Measurements from ENCODE around the gene GTPBP10. TPM values are rescaled to one million over a fixed set of nuclear protein-coding genes. Genes with fewer than 3 reads are reported as not detected.

GTPBP10 gene
- total and polyA plus RNA-seq, 2 of the 13 experiments (the other 11 are each of a cell fraction or from before 2014, with no cell fraction given): 13.3 to 38.7 TPM

GRCh38 chr7:90421651-90422050 is 75.1 kb downstream of the GTPBP10 start:
- FAIRE-seq (no peak), DNase-seq (ENCODE audit: low spot score) (no peak), ATAC-seq (no peak)
- in situ Hi-C loops (cut with HindIII; ENCODE audit: extremely low pct_ligation_motif_present, low pct_unique_long_range_greater_than_20kb): no loop called here
- no peaks in the 10 kb centered on the region for H3K79me2 ChIP-seq (ENCODE audit: insufficient read depth, low read length)
- no peak overlapping the region for H3K4me2 ChIP-seq (ENCODE audit: low read depth, low read length)
- TF ChIP-seq ZNF138 (CRISPR knock-in tag; IDR thresholded peaks at IDR 0.05; ENCODE audit: low read depth) (no peak), EEA1 (CRISPR knock-in tag; IDR thresholded peaks at IDR 0.05; ENCODE audit: borderline replicate concordance) (no peak), PRDM4 (CRISPR knock-in tag; IDR thresholded peaks at IDR 0.05; ENCODE audit: borderline replicate concordance) (no peak), USF2 (IDR thresholded peaks at IDR 0.05; ENCODE audit: low read depth, low read length) (no peak), USF2 (CRISPR knock-in tag; IDR thresholded peaks at IDR 0.05; ENCODE audit: borderline replicate concordance) (no peak), FLYWCH1 (CRISPR knock-in tag; IDR thresholded peaks at IDR 0.05) (no peak), ZNF264 (CRISPR knock-in tag; IDR thresholded peaks at IDR 0.05) (no peak), ZNF547 (CRISPR knock-in tag; IDR thresholded peaks at IDR 0.05) (no peak), HDAC1 (CRISPR knock-in tag; IDR thresholded peaks at IDR 0.05) (no peak), ZNF75D (CRISPR knock-in tag; IDR thresholded peaks at IDR 0.05; ENCODE audit: borderline replicate concordance) (no peak), ZNF460 (CRISPR knock-in tag; IDR thresholded peaks at IDR 0.05; ENCODE audit: borderline replicate concordance) (no peak), PLSCR1 (CRISPR knock-in tag; IDR thresholded peaks at IDR 0.05; ENCODE audit: borderline replicate concordance) (no peak)
- TF ChIP-seq, protein P1, sequence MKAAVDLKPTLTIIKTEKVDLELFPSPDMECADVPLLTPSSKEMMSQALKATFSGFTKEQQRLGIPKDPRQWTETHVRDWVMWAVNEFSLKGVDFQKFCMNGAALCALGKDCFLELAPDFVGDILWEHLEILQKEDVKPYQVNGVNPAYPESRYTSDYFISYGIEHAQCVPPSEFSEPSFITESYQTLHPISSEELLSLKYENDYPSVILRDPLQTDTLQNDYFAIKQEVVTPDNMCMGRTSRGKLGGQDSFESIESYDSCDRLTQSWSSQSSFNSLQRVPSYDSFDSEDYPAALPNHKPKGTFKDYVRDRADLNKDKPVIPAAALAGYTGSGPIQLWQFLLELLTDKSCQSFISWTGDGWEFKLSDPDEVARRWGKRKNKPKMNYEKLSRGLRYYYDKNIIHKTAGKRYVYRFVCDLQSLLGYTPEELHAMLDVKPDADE (CRISPR knock-in tag; IDR thresholded peaks at IDR 0.05): no peak
- TF ChIP-seq, protein P2, sequence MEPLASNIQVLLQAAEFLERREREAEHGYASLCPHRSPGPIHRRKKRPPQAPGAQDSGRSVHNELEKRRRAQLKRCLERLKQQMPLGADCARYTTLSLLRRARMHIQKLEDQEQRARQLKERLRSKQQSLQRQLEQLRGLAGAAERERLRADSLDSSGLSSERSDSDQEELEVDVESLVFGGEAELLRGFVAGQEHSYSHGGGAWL (CRISPR knock-in tag; IDR thresholded peaks at IDR 0.05): no peak
- intact Hi-C loops (cut with micrococcal nuclease; ENCODE audit: unreplicated experiment): loop anchor here (10.0 kb wide), 1 partner anchor 1877 kb away; no protein-coding TSS in a partner anchor
- H3K9me3 ChIP-seq (ENCODE audit: low read length): no peaks in the 10 kb centered on the region
- CTCF ChIA-PET (ENCODE audit: low intra/inter-chr PET ratio, low total read pairs): no interaction called here
- no peak overlapping the region for H2AFZ ChIP-seq (ENCODE audit: low read length)
- POLR2A ChIA-PET: no interaction called here
- H3K36me3 ChIP-seq (replicated peaks in 1 of 2; ENCODE audit: control insufficient read depth in 1 of 2, insufficient read depth in 2 of 2, low read length in 2 of 2): peaks cover 0 to 3% of the 10 kb centered on the region in 2 experiments; a peak in 1 of 5 replicates
- no peaks in the 10 kb centered on the region for H3K27me3 ChIP-seq (ENCODE audit: control insufficient read depth in 1 of 2, insufficient read depth in 2 of 2, low read length in 2 of 2)
- WGBS (ENCODE audit: low lambda C conversion rate): 77% methylated on average over 5 of the region's 6 CpGs
- H3K4me1 ChIP-seq (ENCODE audit: insufficient read depth, low read length): no peaks in the 10 kb centered on the region
- no peaks in the 10 kb centered on the region for H4K20me1 ChIP-seq (ENCODE audit: insufficient read depth, low read length)
- H3K4me3 ChIP-seq (replicated peaks in 1 of 3; ENCODE audit: insufficient read depth in 1 of 3, low read depth in 2 of 3, low read length in 3 of 3): no peak overlapping the region
- no peak overlapping the region for H3K9ac ChIP-seq (ENCODE audit: insufficient read depth, low read depth, low read length)
- no TSS peak for BruUV-seq (replicated peaks)
- H3K27ac ChIP-seq (ENCODE audit: extremely low read length, insufficient read depth, low read length): no peak overlapping the region
